ENCODE results near the gene FIGNL1. TPM values are rescaled to one million over a fixed set of nuclear protein-coding genes. Genes with fewer than 3 reads are reported as not detected.

Gene FIGNL1
- total RNA-seq, 1 experiment from 2014 or later, result 28.1 TPM

- H2AFZ ChIP-seq (ENCODE audit: low read depth, low read length, poor library complexity, severe bottlenecking), result no peak overlapping the region
- no peaks in the 10 kb centered on the region for H3K9me3 ChIP-seq (ENCODE audit: control insufficient read depth in 1 of 2, insufficient read depth in 1 of 2, low read depth in 1 of 2, low read length in 2 of 2)
- RAD21 ChIA-PET (ENCODE audit: low non-redundant PET in 1 of 2, low total read pairs in 2 of 2, uncharacterized antibody in 2 of 2, unreplicated experiment in 2 of 2), result no interaction called here
- peak overlapping the region; percentile 51 for H3K4me2 ChIP-seq (ENCODE audit: low read length)
- no peaks in the 10 kb centered on the region for H3K9me2 ChIP-seq (ENCODE audit: insufficient read depth)
- H3K36me3 ChIP-seq (ENCODE audit: control insufficient read depth in 1 of 2, insufficient read depth in 2 of 2, low read length in 2 of 2), result peaks cover 0 to 20% of the 10 kb centered on the region in 2 experiments; a peak in 2 of 4 replicates
- peak; percentile 79 for ATAC-seq
- peaks cover 33 to 43% of the 10 kb centered on the region in 2 experiments for H3K4me1 ChIP-seq (ENCODE audit: control insufficient read depth in 1 of 2, insufficient read depth in 2 of 2, low read length in 2 of 2)
- H4K20me1 ChIP-seq (ENCODE audit: insufficient read depth), result peaks cover 17% of the 10 kb centered on the region; the same call in 1 of the 2 replicates
- DNase-seq (ENCODE audit: low read depth, low spot score), result peak; percentile 99
- intact Hi-C loops (cut with micrococcal nuclease), result loop anchor here (5.0 to 10.0 kb wide), 2 partner anchors 86 to 928 kb away; no protein-coding TSS in a partner anchor
- no peak overlapping the region for H3K27ac ChIP-seq (ENCODE audit: low read depth, low read length)
- POLR2A ChIA-PET, result no interaction called here
- H3K9ac ChIP-seq (ENCODE audit: low read length), result no peak overlapping the region
- CTCF ChIA-PET, result interaction anchor here (0.7 to 1.1 kb wide), 2 partner anchors 26 to 241 kb away, joined by 3 read pairs; no protein-coding TSS in a partner anchor
- H3K27me3 ChIP-seq (ENCODE audit: insufficient read depth, low read length), result no peaks in the 10 kb centered on the region
- H3K4me3 ChIP-seq (replicated peaks in 1 of 2; ENCODE audit: low read depth in 1 of 2, low read length in 2 of 2), result no peak overlapping the region
- BruUV-seq (replicated peaks), result no TSS peak
- H3K79me2 ChIP-seq (ENCODE audit: insufficient read depth, low read length), result no peaks in the 10 kb centered on the region; the same call in 1 of the 2 replicates
- TF ChIP-seq CEBPB (IDR thresholded peaks at IDR 0.05; ENCODE audit: low read depth) (peak; percentile 99), ZFX (IDR thresholded peaks at IDR 0.05) (no peak), REST (IDR thresholded peaks at IDR 0.05; ENCODE audit: low read depth) (no peak), EZH2phosphoT487 (IDR thresholded peaks at IDR 0.05; ENCODE audit: borderline replicate concordance) (no peak), CTCF (IDR thresholded peaks at IDR 0.05 in 2 of 3, conservative IDR thresholded peaks at IDR 0.05 in 1 of 3; ENCODE audit: borderline replicate concordance in 1 of 3, insufficient read depth in 1 of 3, low read depth in 2 of 3, low read length in 2 of 3) (no peak), MAX (IDR thresholded peaks at IDR 0.05) (peak; percentile 83), RAD21 (IDR thresholded peaks at IDR 0.05; ENCODE audit: low read depth) (peak; percentile 32; the same call in 1 of the 2 replicates), ZNF274 (IDR thresholded peaks at IDR 0.05; ENCODE audit: low read depth, low read length) (no peak), ELF1 (IDR thresholded peaks at IDR 0.05; ENCODE audit: borderline replicate concordance, low read depth) (peak; percentile 20; the same call in 1 of the 2 replicates), EZH2 (IDR thresholded peaks at IDR 0.05) (no peak), POLR2AphosphoS5 (IDR thresholded peaks at IDR 0.05; ENCODE audit: low read depth, low read length) (peak; percentile 73), FOSL1 (IDR thresholded peaks at IDR 0.05; ENCODE audit: low read depth) (peak; percentile 98), POLR2A (IDR thresholded peaks at IDR 0.05; ENCODE audit: borderline replicate concordance, extremely low read depth, insufficient read depth, insufficient read length) (no peak), SRF (IDR thresholded peaks at IDR 0.05; ENCODE audit: low read depth) (peak; percentile 89), ZBTB33 (IDR thresholded peaks at IDR 0.05; ENCODE audit: extremely low read depth, insufficient replicate concordance, low read length) (peak; percentile 66), CBX3 (IDR thresholded peaks at IDR 0.05; ENCODE audit: low read depth) (peak; percentile 96), TCF7L2 (IDR thresholded peaks at IDR 0.05; ENCODE audit: borderline replicate concordance, extremely low read depth, insufficient read depth, insufficient read length) (peak; percentile 98), ATF3 (IDR thresholded peaks at IDR 0.05) (peak; percentile 99), SIN3A (IDR thresholded peaks at IDR 0.05; ENCODE audit: low read depth) (peak; percentile 100), YY1 (IDR thresholded peaks at IDR 0.05; ENCODE audit: extremely low read depth, insufficient replicate concordance, low read depth, low read length) (no peak)
Measured at GRCh38 chr7:50446542-50446960, 3.6 kb downstream of the FIGNL1 start.

Data from HCT116 (cell line).